ENCODE measurements around the gene MEGF9. TPM values are rescaled to one million over a fixed set of nuclear protein-coding genes. Genes with fewer than 3 reads are reported as not detected.

The MEGF9 gene
- polyA plus RNA-seq, 3 donors = 14.0 to 17.9 (median 15.6) TPM

Other genes starting within 250 kb of the MEGF9 start
- gene CDK5RAP2, start 134.3 kb downstream of the MEGF9 start, polyA plus RNA-seq (ENCODE audit: insufficient read length in 3 of 3) = 10 to 100 TPM; 64.8 to 74.7 (median 73.2) TPM
- gene FBXW2, start 78.9 kb upstream of the MEGF9 start, polyA plus RNA-seq (ENCODE audit: insufficient read length in 3 of 3) = 10 to 100 TPM; 35.8 to 50.7 (median 46.9) TPM
- 10 to 100 TPM; 27.3 to 37.6 (median 36.0) TPM for gene PSMD5, start 128.5 kb upstream of the MEGF9 start, polyA plus RNA-seq (ENCODE audit: insufficient read length in 3 of 3)
- gene PHF19, start 162.7 kb upstream of the MEGF9 start, polyA plus RNA-seq (ENCODE audit: insufficient read length in 3 of 3) = 10 to 100 TPM; 26.0 to 39.7 (median 34.7) TPM
- 1 to 10 TPM; 4.9 to 6.6 (median 6.4) TPM for gene TRAF1, start 212.3 kb upstream of the MEGF9 start, polyA plus RNA-seq (ENCODE audit: insufficient read length in 3 of 3)